HG02852 (cell line): ENCODE results near the gene KIF3B.
"Not testable (repeated sequence)": the region's sequence is repeated elsewhere in the genome, so short reads cannot be mapped to it uniquely, and the experiment has no call there.

Experiments used
- ATAC-seq: cut with Tn5 transposase; IDR thresholded peaks from one replicate; pipeline ENCODE4 v1.9.1; 2021; ENCODE audit warnings: mild to moderate bottlenecking, moderate library complexity; ENCODE audit not compliant: unreplicated experiment

KIF3B gene

DNA sequence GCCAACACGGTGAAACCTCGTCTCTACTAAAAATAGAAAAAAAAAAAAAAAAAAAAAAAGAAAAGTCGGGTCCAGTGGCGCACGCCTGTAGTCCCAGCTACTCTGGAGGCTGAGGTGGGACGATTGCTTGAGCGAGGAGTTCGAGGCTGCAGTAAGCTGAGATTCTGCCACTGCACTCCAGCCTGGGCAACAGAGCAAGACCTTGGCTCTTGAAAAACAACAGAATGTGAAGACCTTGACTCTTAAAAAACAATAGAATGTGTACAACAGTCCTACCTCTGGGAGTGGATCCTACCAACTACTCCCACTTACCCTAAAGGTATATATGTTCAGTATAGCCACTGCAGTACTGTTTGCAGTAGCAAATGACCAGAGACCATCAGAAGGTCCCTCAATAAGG lies 15.1 kb downstream of the KIF3B start:
- no peak for ATAC-seq

DNA sequence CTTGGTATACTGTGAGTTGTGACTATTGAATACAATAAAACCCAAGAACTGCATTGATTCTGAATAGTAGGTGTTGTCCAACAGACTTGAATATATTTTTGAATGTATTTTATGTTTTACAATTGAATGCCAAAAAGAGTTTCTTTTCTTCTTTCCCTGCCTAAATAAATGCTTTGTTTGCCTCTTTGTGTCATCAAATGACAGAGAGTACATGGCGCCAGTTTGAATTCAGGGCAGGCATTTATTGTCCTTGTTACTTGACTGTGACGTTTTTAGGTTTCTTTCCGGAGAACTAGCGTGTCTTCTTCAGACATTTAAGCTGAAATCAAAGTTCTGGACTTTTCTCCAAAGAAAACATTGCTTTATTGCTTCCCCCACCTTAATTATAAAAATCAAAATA lies 16.6 kb downstream of the KIF3B start:
- no peak for ATAC-seq

DNA sequence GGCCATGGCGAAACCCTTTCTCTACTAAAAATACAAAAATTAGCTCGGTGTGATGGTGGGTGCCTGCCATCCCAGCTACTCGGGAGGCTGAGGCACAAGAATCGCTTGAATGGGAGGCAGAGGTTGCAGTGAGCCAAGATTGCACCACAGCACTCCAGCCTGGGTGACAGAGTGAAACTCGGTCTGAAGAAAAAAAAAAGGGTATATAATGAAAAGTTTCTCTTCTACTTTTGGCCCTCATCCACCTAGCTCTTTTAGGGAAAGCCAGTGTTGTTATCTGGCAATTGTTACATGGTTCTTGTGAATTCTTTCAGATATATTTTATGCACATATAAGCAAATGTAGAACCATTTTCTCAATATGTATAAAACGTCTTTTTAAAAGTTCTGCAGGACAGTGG lies 19.0 kb downstream of the KIF3B start:
- ATAC-seq = no peak

DNA sequence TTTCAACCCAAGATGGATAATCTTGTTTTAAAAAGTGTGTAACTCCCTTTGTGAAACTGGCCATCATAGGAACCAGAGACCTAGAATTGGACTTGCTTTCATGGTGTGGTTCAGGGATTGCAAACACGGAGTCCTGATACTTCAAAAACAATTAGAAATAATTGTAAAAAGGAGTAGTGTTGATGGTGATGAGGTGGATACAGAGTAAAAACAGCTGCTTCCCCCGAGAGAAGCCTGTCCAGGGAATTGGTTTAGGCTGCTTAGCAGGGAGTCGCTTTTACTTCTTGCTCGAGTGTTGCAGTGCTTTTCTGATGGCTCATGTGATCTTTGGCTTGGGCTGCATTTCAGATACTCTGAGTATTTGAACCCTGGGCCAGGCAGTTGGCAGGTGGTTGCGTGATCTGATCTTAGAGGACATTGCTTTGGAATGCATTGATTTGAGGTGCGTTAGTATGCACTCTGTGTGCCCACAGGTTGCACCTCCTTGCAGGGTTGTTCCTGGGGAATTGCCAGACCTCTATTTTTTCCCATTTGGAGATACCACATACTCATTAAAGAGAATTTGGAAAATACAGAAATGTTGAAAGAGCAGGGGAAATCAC lies 19.5 kb downstream of the KIF3B start:
- ATAC-seq = no peak

DNA sequence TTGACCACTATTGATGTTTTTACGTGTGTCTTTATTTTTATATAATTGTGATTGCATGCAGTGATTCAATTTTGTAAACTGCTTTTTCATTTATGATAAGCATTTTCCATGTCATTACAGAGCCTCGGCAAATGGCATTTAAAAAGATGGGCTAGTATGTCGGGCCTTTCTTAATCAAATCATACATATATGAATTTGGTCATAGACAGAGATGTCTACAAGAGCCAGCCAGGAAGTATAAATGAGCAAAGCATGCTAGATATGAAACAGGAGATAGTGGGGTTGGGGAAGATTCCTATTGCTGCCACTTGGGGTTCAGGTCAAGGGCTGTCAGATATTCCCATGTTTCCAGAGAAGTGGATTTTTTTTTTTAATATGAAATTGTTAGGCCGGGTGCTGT lies 20.0 kb downstream of the KIF3B start:
- ATAC-seq = no peak

DNA sequence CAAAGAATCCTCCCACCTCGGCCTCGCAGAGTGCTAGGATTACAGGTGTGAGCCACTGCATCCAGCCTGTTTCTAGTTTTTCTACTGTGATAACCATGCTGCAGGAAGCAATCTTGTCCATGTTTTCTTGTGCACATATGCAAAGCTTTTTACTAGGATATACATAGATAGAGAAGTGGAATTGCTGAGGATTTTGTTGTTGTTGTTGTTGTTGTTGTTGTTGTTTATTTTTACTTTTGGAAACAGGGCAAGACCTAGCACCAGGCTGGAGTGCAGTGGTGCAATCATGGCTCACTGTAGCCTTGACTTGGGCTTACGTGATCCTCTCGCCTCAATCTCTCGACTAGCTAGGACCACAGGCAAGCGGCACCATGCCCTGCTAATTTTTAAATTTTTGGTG lies 23.2 kb downstream of the KIF3B start:
- no peak for ATAC-seq

DNA sequence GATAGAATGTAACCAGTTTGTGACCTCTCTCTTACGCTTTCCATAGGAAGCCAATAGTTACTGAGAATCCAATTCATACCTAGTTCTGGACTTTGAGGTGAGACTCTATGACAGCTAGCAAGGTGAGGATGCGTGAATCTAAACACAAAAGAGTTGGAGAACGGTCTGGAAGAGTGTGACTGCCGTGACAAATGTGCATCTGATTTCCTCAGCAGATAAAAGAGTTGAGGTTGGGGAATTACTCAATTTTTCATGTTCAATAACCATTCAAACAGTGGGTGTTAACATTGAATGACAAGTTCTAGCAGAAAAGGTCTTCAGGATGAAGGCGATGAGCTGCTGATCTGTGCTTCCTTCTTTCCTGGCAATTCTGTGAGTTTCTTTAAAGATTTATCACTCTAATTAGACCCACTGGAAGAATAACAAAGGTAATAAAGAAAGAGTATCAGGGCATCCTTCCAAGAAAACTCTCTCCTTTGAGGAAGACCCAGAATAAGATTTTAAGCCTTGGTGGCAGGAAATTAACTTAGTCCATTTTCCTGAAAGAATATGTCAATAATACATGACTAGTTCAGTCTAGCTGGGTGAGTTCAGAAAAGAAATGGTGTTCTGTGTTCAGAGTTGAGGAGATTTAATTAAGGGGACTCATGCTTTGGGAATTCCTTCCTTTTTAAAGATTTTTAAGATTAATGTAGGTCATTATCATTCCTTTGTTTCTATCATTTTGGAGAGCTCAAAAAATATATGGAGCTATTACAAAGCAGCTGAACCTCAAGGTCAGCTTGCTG lies 24.5 kb downstream of the KIF3B start:
- ATAC-seq = no peak

DNA sequence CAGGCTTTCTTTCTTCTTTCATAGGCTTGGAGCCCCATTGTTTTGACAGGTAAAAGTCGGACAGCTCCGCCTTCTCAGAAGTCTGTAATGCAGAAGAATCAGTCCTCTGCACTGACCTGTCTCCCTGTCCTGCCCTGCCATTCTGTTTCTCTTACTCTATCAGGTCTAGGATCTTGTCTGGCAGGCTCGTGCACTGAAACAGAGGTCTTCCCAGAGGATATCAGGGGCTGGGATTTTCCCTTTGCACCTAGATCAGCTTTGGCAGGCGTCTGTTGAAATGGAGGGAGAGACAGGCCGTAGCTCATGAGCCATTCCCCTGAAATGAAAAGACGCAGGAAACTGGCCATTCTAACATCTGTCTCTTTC lies 25.0 kb downstream of the KIF3B start:
- no peak for ATAC-seq

DNA sequence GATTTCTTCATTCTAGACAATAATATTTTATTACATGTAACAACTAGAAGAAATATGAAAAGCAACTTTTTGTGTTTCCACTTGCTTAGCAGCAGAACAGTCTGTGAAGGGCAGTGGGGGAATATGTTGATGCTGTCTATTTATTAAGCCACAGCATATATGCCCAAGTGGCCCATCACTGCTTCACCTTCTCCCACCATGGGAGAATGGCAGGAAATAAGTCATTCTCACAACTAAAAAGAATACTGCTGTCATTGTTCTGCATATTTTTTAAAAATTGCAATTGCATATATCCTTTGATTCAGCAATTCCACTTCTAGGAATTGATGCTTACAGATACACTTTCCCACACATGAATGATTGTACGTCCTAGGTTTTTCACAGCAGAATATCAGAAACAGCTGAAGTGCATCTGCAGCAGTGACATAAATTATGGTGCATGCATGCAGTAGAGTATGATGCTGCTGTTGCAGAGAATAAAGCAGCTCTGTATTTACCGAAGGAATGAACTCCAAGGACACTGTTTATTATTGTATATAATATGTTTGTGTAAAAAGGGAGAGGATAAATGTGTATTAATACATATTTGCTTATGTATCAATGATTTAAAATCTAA lies 26.8 kb downstream of the KIF3B start:
- no peak for ATAC-seq

DNA sequence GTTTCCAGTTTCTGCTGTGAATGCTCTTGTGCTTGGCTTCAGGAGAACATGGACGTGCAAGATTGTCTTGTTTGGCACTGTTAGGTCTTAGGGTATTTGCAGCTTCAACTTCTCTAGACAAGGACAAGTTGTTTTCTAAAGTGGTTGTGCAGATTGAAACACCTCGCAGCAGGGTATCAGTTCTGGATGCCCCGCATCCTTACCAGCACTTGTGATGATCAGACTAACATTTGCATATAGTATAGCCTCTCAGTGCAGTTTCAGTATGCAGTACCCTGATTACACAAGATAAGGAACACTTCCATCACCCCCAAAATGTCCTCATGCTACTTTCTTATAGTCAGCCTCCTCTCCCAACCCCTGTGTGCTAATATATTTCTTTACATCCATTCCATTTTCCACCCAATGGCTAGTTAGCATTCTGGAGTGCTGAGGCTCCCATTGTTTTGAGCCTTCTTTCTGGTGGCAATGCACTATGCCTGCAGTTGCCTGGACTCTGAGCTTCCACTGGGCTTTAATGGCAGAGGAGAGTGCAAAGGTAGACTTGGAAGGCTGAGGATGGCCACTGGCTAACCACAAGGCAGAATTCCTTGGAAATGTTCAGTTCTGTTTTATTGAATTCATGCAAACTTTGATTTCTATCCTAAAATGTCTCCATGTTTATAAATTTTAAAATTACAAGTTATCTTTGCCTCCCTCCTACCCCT lies 35.4 kb downstream of the KIF3B start:
- no peak for ATAC-seq

DNA sequence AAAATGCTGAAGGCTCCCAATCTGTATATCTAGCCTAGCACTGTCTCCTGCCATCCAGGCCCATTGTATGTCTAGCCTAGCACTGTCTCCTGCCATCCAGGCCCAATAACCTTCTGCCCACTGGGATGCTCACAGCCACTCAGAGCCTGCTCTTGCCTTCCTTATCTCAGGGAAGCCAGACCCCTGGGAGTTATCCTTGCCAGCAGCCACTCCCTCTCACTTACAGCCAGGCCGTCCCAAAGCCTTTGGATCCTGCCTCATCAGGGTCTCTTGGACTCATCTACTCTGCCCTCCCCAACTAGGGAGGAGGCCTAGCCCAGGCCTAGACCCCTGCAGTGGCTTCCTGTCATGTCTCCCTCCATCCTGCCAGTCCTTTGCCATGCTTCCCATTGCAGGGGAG lies 37.3 kb downstream of the KIF3B start:
- no peak for ATAC-seq

DNA sequence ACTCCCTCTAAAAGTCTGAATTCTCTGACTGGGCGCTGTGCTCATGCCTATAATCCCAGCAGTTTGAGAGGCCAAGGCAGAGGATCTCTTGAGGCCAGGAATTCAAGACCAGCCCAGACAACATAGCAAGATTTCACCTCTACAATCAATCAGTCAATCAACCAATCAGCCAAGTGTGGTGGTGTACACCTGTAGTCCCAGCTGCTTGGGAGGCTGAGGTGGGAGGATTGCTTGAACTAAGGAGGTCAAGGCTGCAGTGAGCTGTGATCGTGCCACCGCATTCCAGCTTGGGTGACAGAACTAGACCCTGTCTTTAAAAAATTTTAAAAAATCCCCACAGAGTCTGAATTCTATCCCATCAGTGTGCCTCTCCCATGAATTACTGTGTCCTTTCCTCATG lies 37.9 kb downstream of the KIF3B start:
- ATAC-seq = no peak

DNA sequence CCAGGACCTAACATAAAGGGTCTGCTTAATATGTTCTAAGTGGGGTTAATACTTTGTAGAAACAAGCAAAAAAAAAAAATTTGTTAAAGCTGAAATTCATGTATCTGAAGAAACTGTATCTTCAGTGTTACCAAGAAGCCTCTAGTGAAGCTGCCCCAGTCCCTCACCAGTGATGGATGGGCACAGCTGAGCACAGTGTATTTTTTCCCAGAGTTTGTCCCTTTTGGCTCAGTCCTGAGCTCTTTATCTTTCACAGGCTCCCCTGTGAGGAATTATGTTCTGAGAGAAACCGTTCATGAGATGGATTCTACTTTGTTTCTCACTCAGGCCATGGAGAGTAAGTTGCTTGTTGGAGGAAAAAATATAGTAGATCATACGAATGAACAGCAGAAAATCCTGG lies 38.4 kb downstream of the KIF3B start:
- no peak for ATAC-seq

DNA sequence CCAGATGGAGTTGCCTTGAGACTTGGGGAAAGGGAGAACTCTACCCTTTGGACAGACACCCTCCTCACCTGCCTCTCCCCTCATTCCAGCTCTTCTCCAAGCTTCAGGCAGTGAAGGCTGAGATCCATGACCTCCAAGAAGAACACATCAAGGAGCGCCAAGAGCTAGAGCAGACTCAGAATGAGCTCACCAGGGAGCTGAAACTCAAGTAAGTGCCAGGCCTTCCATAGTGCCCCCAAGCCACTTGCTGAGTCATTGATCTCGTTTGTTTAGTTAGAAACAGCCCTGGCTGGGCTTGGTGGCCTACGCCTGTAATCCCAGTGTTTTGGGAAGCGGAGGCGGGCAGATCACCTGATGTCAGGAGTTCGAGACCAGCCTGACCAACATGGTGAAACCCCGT lies 39.2 kb downstream of the KIF3B start:
- ATAC-seq = no peak

DNA sequence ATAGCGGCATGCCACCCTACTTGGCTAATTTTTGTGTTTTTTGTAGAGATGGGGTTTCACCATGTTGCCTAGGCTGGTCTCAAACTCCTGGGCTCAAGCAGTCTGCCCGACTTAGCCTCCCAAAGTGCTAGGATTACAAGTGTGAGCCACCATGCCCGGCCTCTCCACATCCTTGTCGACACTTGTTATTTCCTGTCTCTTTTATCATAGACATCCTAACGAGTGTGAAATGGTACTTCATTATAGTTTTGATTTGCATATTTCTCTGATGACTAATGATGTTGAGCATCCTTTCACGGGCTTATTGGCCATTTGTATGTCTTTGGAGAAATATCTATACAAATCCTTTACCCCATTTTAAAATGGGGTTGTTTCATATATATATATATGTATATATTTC lies 41.6 kb downstream of the KIF3B start:
- ATAC-seq = no peak

DNA sequence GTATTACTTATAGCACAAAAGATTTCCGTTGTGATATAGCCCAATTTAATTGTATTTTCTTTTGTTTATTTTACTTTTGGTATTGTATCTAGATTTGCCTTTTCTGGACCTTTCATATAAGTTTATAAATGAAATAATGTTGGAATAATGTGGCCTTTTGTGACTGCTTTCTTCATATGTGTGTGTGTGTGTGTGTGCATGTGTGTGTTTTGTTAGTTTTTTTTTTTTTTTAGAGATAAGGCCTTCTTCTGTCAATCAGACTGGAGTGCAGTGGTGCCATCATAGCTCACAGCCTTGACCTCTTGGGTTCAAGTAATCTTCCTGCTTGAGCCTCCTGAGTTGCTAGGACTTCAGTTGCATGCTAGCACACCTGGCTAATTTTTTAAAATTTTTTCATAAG lies 42.9 kb downstream of the KIF3B start:
- no peak for ATAC-seq

DNA sequence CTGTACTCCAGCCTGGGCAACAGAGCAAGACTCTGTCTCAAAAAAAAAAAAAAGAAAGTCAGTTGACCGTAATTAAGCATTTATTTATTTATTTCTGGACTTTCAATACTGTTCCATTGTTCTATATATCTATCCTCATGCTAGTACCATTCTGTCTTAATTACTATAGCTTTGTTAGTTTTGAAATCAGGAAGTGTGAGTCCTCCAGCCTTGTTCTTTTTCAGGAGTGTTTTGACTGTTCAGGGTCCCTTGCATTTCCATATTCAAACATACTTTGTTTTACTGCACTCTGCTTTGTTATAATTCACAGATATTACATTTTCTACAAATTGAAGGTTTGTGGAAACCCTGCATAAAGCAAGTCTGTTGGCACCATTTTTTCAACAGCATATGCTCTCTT lies 43.9 kb downstream of the KIF3B start:
- no peak for ATAC-seq

DNA sequence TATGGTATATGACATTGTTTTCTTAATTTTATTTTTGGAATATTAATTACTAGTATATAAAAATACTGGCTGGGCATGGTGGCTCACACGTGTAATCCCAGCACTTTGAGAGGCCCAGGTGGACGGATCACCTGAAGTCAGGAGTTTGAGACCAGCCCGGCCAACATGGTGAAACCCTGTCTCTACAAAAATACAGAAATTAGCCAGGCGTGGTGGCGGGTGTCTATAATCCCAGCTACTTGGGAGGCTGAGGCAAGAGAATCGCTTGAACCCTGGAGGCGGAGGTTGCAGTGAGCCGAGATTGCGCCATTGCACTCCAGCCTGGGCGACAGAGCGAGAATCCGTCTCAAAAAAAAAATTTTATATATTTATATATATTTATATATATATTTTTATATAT lies 44.8 kb downstream of the KIF3B start:
- not testable (repeated sequence) for ATAC-seq

DNA sequence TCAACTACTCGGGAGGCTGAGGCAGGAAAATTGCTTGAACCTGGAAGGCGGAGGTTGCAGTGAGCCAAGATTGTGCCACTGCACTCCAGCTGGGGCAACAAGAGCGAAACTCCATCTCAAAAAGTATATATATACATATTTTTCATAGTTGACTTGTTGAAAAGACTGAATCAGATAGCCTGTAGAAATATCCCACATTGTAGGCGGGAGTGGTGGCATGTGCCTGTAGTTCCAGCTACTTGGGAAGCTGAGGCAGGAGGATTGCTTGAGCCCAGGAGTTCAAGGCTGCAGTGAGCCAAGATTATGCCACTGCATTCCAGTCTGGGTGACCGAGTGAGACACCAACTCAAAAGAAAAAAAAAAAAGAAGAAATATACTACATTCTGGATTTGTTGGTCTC lies 46.3 kb downstream of the KIF3B start:
- not testable (repeated sequence) for ATAC-seq

DNA sequence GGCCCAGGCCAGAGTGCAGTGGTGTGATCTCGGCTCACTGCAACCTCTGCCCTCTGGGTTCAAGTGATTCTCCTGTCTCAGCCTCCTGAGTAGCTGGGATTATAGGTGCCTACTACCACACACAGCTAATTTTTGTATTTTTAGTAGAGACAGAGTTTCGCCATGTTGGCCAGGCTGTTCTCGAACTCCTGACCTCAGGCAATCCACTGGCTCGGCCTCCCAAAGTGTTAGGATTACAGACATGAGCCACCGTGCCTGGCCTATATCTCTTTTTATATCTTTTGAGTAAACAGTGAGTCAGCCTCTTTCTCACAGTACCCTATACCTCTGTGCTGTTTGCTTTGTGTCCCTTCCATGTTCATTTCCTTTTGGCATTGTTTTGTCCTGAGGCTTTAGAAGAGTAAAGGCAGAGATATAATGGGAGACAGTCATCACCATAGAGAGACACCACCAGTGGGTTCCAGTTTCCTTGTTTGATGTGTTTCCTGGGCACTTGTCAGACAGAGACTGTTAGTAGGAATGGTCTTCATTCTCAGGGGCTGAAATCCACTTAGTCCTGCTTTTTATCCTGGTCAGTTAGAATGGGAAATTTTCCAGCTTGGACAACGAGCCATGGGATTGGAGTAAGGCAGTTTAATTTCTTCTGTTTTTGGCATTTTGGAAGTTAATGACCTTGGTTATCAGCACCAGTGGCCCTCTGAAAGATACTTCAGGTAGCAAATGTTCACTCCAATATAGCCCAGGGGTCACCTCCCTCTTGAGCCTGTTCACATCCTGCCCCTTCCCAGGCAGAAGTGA lies 48.5 kb downstream of the KIF3B start:
- ATAC-seq = no peak

DNA sequence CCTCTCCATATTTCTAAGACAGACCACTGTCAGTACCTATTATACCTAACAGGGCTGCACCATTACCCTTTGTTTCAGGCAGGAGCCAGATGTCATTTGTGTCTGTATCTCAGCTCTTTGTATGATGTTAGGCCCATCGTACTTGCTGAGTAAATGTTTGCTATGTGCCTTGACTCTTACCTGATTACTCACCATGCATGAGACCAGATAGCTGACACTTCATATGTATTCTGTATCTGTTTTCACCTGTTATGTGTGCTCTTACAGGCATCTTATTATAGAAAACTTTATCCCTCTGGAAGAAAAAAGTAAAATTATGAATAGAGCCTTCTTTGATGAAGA lies 49.0 kb downstream of the KIF3B start:
- ATAC-seq = no peak
